GM19099 (cell line): ENCODE data around the gene C1QTNF5.

Experiments used
- POLR2A ChIP-seq: IDR thresholded peaks from 3 replicates; pipeline ENCODE4 v1.6.1; 2011; ENCODE audit warnings: low read depth; ENCODE audit not compliant: insufficient read length; ENCODE audit errors: extremely low read depth

Gene C1QTNF5

DNA sequence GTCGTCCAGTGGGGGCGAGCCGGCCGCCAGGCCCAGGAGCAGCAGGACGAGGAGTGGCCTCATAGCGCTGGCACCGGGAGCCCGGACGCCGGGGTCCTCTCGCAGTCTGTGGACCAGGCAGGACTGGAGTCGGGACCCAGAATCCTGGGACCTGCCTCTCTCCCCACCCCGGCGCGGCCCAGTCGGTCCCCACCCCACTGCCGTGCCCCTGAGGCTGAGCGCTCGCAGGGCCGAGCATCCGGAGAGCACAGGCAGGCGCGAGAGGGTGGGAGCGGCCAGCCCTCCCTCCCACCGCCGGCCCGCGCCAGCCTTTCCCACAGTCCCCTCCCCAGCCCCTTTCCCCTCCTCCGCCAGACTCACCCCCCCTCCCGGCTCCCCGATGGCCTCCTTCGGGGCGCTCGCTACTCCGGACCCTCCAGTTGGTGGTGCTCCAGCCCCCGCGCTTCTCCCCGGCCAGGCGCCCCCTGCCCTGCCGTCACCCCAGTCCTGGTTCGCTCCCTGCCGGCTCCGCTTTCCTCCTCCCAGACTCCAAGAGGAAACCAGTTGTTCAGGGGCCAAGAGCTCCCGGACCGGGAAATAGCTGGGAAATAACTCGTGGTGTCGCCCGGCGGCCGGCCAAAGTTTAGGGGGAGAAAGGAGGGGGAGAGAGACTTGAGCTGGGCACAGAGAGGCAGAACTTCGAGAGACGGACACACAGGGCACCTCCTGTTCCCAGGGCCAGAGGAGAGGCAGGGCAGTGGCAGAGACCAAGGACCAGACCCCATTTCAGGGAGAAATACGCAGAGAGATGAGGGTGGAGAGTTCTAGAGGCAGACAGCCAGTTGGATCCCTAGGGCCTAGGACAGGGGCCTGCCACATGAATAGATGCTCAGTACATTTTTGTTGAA lies at the start of gene C1QTNF5:
Gene C1QTNF5, minus strand, starts transcription at position 549 of the 887 bp plus-strand sequence. Its CDS starts 486 bp downstream, at position 63.
- no peak for TF ChIP-seq POLR2A

DNA sequence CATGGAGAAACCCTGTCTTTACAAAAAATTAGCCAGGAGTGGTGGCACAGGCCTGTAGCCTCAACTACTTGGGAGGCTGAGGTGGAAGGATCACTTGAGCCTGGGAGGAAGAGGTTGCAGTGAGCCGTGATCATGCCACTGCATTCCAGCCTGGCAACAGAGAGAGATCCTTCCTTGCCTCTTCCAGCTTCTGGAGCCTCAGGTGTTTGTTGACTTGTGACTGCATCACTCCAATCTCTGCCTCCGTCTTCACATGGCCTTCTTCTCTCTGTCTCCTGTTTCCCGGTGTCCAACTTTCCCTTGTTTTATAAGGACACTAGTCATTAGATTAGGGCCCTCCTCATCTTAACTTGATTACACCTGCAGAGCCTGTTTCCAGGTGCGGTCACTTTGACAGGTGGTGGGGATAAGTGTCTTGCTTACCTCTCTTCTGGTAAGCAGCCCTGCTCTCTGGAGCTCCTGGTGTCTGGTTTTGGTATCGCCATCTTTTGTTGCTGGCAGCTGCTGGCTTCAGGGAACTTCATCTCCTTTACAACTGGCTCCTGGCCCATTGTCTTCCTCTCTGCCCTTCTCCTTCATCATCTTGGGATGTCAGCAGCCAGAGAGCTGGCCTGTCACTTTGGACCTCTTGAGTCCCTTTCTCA lies 49.0 kb upstream of the C1QTNF5 start:
- no peak for TF ChIP-seq POLR2A

- no peak for TF ChIP-seq POLR2A
These were observed 47.4 kb upstream of the C1QTNF5 start for GRCh38 chr11:119388103-119388502.

DNA sequence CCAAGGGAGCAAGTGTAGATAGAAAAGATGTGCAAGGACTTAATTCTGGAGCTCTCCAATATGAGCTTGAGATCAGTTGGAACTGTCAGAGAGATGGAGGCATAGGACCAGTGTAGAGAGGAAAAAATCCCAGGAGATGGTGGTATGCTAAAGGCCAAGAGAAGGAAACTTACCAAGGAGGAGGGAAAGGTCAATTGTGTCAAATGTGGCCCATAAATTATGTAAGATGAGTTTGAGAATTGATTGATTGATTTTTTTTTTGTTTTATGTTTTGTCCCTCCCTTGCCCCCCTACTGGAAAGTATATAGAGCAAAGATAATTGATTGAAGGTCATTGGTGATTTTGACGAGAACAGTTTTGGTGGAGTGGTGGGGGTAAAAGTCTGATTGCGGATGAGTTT lies 43.6 kb upstream of the C1QTNF5 start:
- TF ChIP-seq POLR2A, result no peak

GRCh38 chr11:119382101-119382500 lies 41.4 kb upstream of the C1QTNF5 start:
- TF ChIP-seq POLR2A, result no peak

DNA sequence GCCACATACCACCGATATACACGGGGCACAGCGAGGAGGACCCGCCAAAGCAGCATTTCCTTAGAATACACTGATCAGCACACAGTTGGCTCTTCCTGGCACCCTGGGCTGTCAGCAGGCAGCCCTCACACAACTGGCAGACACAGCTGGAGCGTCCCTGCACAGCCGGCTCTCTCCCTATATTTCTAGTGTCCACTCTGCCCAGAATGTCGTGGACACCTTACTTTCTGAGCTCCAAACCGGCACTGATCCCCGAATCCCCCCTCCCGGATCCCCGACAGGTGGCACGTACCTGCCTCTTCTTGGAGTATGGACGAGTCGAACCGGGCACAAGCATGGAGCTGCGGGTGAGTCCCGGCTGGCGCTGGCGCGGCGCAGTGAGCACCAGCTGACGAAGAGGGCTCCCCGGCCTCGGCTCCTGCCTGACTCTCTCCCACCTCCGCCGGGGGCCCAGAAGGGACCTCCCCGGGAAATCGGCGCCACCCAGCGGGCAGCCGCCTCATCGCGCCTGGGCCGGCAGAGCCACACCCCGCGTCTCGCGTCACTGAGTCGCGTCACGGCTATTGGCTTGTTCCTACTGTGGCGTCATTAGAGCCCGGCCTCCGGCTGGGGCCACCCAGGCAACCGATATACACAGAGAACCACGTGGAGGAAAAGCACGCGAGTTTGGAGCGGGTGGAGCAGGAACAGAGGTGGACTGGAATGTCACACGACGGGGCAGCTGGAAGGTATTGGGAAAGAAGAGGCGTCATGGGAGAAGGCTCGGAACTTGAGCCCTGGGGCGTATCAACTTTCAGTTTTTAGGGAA lies 40.7 kb upstream of the C1QTNF5 start, which contains the start of gene USP2:
Gene USP2, minus strand, starts transcription at position 510 of the 808 bp plus-strand sequence. CDS start 8,210 bp downstream, outside the sequence.
- TF ChIP-seq POLR2A, result no peak

DNA sequence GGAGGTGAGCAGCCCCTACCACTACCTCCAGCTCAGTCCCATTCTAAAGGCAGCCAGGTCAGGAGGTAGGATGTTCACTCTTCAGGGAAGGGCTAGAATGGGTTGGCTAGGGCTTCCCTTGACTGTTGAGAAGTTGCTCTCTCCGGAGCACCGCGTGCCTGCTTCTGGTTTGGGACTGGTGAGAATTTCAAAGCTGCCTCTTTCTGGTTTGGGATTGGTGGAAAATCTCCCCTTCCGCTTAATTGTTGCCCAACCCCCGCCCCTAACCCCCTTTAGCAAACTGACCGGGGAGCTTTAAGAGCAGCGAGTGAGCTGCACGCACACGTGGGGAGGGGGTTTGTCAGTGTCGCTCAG lies 40.1 kb upstream of the C1QTNF5 start:
- no peak for TF ChIP-seq POLR2A

- TF ChIP-seq POLR2A, result no peak
These were observed 39.6 kb upstream of the C1QTNF5 start for GRCh38 chr11:119380160-119380826.

DNA sequence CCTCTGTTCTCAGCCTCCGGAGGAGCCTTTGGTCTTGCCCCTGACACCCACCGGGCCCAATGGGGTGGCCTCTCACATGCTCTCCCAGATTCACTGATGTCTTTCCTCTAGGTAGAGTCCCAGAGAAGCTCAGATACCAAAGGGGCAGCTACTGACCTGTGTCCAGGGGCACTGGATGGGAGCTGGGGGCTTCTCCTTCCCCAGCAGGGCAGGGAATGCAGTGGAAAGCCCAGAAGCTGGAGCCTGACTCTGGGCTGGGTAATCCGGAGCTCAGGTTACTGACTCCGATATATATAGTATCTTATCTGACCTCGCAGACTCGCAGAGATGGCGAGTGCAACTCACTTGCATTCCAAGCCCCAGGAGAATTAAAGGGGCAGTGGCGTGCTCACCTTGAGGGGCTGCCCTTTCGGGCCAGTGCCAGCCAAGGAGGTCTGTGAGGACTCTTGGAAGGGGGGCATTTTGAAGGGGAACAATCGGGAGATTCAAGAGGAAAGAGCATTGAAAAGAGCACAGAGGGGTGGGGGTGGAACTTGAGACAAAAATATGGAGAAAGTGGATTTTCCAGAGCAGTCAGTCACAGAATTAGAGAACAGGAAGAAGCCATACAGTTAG lies 38.3 kb upstream of the C1QTNF5 start:
- no peak for TF ChIP-seq POLR2A

DNA sequence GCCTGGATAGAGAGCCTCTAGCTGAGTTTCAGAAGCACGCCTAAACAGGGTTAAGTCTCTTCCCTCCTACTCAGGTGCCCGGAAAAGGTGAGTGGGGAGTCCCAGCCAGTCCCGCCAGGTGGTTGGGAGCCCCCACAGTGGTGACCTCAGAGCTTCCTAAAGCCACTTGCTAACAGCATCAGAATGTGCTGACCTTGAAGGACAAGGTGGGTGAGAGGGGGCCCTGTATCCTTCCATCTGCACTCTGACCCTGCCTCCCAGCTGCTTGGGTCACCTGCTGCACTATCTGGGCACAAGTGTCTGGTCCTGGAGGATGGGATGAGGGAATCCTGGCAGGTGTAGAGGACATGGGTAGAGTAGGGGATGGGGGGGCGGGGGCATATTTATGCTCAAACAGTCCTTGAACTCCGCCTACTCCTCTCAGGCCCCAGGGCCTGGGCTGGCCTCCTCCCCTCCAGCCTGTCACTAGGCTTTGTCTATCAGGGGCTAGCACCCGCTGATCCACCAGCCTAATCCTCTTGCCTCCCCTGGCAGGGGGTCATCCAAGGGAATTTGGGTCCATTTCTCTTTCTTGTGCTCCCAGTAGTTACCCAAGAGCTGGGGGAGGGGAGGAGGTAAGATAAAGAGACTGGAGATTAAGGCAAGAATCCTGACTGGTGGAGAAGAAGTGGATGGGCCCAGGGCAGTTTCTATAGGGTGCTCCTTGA lies 37.4 kb upstream of the C1QTNF5 start:
- TF ChIP-seq POLR2A, result no peak

GRCh38 chr11:119377112-119377901 lies 36.6 kb upstream of the C1QTNF5 start:
- TF ChIP-seq POLR2A, result no peak

GRCh38 chr11:119376197-119376847 lies 35.6 kb upstream of the C1QTNF5 start:
- TF ChIP-seq POLR2A, result no peak
